Measurements from ENCODE around the gene KRT24. TPM values are rescaled to one million over a fixed set of nuclear protein-coding genes. Genes with fewer than 3 reads are reported as not detected.

Gene KRT24
- total RNA-seq, 2 donors from 2014 or later, result not detected

GRCh38 chr17:40718930-40719329 lies 15.4 kb upstream of the KRT24 start:
- Mint-ChIP-seq H3K9me3 (no peaks in the 10 kb centered on the region), H3K4me1 (peaks cover 10% of the 10 kb centered on the region), H3K27ac (no peak overlapping the region), H3K4me3 (no peak overlapping the region), H3K36me3 (ENCODE audit: low read depth) (no peaks in the 10 kb centered on the region), H3K27me3 (ENCODE audit: insufficient read depth) (peaks cover 8% of the 10 kb centered on the region)
- no peak overlapping the region for H3K9ac ChIP-seq (ENCODE audit: extremely low read depth, low read length, poor library complexity, severe bottlenecking)
- no peak for DNase-seq
- no peaks in the 10 kb centered on the region for H3K36me3 ChIP-seq (ENCODE audit: control insufficient read depth, insufficient read depth, low read length)
- TF ChIP-seq CTCF (conservative IDR thresholded peaks at IDR 0.05), result no peak
- no peak overlapping the region for H3K27ac ChIP-seq (ENCODE audit: low read depth, low read length)
- H3K9me3 ChIP-seq (ENCODE audit: control insufficient read depth, low read length), result no peaks in the 10 kb centered on the region
- no peak overlapping the region for H3K4me3 ChIP-seq (ENCODE audit: low read length)
- 92 to 97% methylated on average over 4 to 8 of the region's 8 CpGs for WGBS, 2 experiments (ENCODE audit: insufficient coverage in 1 of 2, insufficient read length in 1 of 2)
- H3K27me3 ChIP-seq (ENCODE audit: control insufficient read depth, insufficient read depth, low read length, poor library complexity, severe bottlenecking), result no peaks in the 10 kb centered on the region
- no peaks in the 10 kb centered on the region for H3K4me1 ChIP-seq (ENCODE audit: control insufficient read depth, insufficient read depth, low read length)

GRCh38 chr17:40717776-40718175 lies 14.2 kb upstream of the KRT24 start:
- Mint-ChIP-seq H3K4me3 (no peak overlapping the region), H3K4me1 (peaks cover 7% of the 10 kb centered on the region), H3K36me3 (ENCODE audit: low read depth) (no peaks in the 10 kb centered on the region), H3K9me3 (peaks cover 4% of the 10 kb centered on the region), H3K27ac (no peak overlapping the region), H3K27me3 (ENCODE audit: insufficient read depth) (peaks cover 11% of the 10 kb centered on the region)
- no peak for DNase-seq
- 80 to 83% methylated on average over 1 to 3 of the region's 3 CpGs for WGBS, 2 experiments (ENCODE audit: insufficient coverage in 1 of 2, insufficient read length in 1 of 2)
- H3K9me3 ChIP-seq (ENCODE audit: control insufficient read depth, low read length), result no peaks in the 10 kb centered on the region
- H3K4me1 ChIP-seq (ENCODE audit: control insufficient read depth, insufficient read depth, low read length), result no peaks in the 10 kb centered on the region
- no peak overlapping the region for H3K27ac ChIP-seq (ENCODE audit: low read depth, low read length)
- TF ChIP-seq CTCF (conservative IDR thresholded peaks at IDR 0.05), result no peak
- no peak overlapping the region for H3K4me3 ChIP-seq (ENCODE audit: low read length)
- H3K9ac ChIP-seq (ENCODE audit: extremely low read depth, low read length, poor library complexity, severe bottlenecking), result no peak overlapping the region
- H3K27me3 ChIP-seq (ENCODE audit: control insufficient read depth, insufficient read depth, low read length, poor library complexity, severe bottlenecking), result no peaks in the 10 kb centered on the region
- H3K36me3 ChIP-seq (ENCODE audit: control insufficient read depth, insufficient read depth, low read length), result no peaks in the 10 kb centered on the region

- Mint-ChIP-seq H3K36me3 (ENCODE audit: low read depth) (no peaks in the 10 kb centered on the region), H3K4me3 (no peak overlapping the region), H3K4me1 (no peaks in the 10 kb centered on the region), H3K27ac (no peak overlapping the region), H3K9me3 (peaks cover 4% of the 10 kb centered on the region), H3K27me3 (ENCODE audit: insufficient read depth) (peaks cover 9% of the 10 kb centered on the region)
- H3K9me3 ChIP-seq (ENCODE audit: control insufficient read depth, low read length), result no peaks in the 10 kb centered on the region
- H3K27me3 ChIP-seq (ENCODE audit: control insufficient read depth, insufficient read depth, low read length, poor library complexity, severe bottlenecking), result no peaks in the 10 kb centered on the region
- H3K4me3 ChIP-seq (ENCODE audit: low read length), result no peak overlapping the region
- no peaks in the 10 kb centered on the region for H3K4me1 ChIP-seq (ENCODE audit: control insufficient read depth, insufficient read depth, low read length)
- no peak for TF ChIP-seq CTCF (conservative IDR thresholded peaks at IDR 0.05)
- no peak overlapping the region for H3K9ac ChIP-seq (ENCODE audit: extremely low read depth, low read length, poor library complexity, severe bottlenecking)
- no peak overlapping the region for H3K27ac ChIP-seq (ENCODE audit: low read depth, low read length)
- no peak for DNase-seq
- H3K36me3 ChIP-seq (ENCODE audit: control insufficient read depth, insufficient read depth, low read length), result no peaks in the 10 kb centered on the region
- WGBS, 2 experiments (ENCODE audit: insufficient coverage in 1 of 2, insufficient read length in 1 of 2), result 88 to 91% methylated on average over 6 of the region's 6 CpGs
These were observed 10.9 kb upstream of the KRT24 start for GRCh38 chr17:40714473-40714872.

Data from endodermal cell (in vitro differentiated cells).